EL (cell line): Measurements from ENCODE around the gene TNFRSF12A.
"Not testable (repeated sequence)": the region's sequence is repeated elsewhere in the genome, so short reads cannot be mapped to it uniquely, and the experiment has no call there.

Experiments used
- DNase-seq: peaks from one replicate; pipeline ENCODE4 v3.0.0-alpha.2; 2016

The TNFRSF12A gene

DNA sequence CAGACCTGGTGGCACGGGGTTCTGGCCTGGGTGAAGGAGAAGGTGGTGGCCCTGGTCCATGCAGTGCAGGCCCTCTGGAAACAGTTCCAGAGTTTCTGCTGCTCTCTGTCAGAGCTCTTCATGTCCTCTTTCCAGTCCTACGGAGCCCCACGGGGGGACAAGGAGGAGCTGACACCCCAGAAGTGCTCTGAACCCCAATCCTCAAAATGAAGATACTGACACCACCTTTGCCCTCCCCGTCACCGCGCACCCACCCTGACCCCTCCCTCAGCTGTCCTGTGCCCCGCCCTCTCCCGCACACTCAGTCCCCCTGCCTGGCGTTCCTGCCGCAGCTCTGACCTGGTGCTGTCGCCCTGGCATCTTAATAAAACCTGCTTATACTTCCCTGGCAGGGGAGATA is 49.0 kb downstream of the TNFRSF12A start:
- not testable (repeated sequence) for DNase-seq

GRCh38 chr16:3070608-3071111 is 50.5 kb downstream of the TNFRSF12A start:
- no peak for DNase-seq

GRCh38 chr16:3071655-3072054 is 51.5 kb downstream of the TNFRSF12A start:
- no peak for DNase-seq
